C4-2B (cell line): ENCODE results near the gene DSCAML1.

Experiments
- H3K27ac ChIP-seq: fragments of 450-650 bp; 2 replicates; pipeline ENCODE4 v1.5.1; 2017
- ZFX ChIP-seq: fragments of 450-650 bp; IDR thresholded peaks from 2 replicates; pipeline ENCODE4 v1.6.1; 2017
- TF ChIP-seq, protein P1 (sequence below): fragments of 450-650 bp; conservative IDR thresholded peaks from 2 replicates; pipeline ENCODE4 v1.5.1; 2017; ENCODE audit warnings: mild to moderate bottlenecking

The DSCAML1 gene

GRCh38 chr11:117805045-117805444 lies 8.0 kb upstream of the DSCAML1 start:
- H3K27ac ChIP-seq: no peak overlapping the region
- TF ChIP-seq ZFX: no peak
- TF ChIP-seq, protein P1, sequence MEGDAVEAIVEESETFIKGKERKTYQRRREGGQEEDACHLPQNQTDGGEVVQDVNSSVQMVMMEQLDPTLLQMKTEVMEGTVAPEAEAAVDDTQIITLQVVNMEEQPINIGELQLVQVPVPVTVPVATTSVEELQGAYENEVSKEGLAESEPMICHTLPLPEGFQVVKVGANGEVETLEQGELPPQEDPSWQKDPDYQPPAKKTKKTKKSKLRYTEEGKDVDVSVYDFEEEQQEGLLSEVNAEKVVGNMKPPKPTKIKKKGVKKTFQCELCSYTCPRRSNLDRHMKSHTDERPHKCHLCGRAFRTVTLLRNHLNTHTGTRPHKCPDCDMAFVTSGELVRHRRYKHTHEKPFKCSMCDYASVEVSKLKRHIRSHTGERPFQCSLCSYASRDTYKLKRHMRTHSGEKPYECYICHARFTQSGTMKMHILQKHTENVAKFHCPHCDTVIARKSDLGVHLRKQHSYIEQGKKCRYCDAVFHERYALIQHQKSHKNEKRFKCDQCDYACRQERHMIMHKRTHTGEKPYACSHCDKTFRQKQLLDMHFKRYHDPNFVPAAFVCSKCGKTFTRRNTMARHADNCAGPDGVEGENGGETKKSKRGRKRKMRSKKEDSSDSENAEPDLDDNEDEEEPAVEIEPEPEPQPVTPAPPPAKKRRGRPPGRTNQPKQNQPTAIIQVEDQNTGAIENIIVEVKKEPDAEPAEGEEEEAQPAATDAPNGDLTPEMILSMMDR: no peak

GRCh38 chr11:117803896-117804295 lies 6.9 kb upstream of the DSCAML1 start:
- H3K27ac ChIP-seq: no peak overlapping the region

GRCh38 chr11:117799634-117800033 lies 2.6 kb upstream of the DSCAML1 start:
- H3K27ac ChIP-seq: no peak overlapping the region
- TF ChIP-seq, protein P1: no peak
- no peak for TF ChIP-seq ZFX

More at GRCh38 chr11:117803896-117804295, 6.9 kb upstream of the DSCAML1 start:
- TF ChIP-seq, protein P1: no peak
- no peak for TF ChIP-seq ZFX

- no peak for TF ChIP-seq ZFX
- TF ChIP-seq, protein P1: no peak
- H3K27ac ChIP-seq: no peak overlapping the region
Measured at GRCh38 chr11:117796456-117796871, 552 bp downstream of the DSCAML1 start.

GRCh38 chr11:117795638-117796455 lies 1.2 kb downstream of the DSCAML1 start:
- TF ChIP-seq, protein P1: no peak
- TF ChIP-seq ZFX: no peak
- no peak overlapping the region for H3K27ac ChIP-seq

GRCh38 chr11:117794772-117795629 lies 2.0 kb downstream of the DSCAML1 start:
- TF ChIP-seq ZFX: no peak
- TF ChIP-seq, protein P1: no peak

DNA sequence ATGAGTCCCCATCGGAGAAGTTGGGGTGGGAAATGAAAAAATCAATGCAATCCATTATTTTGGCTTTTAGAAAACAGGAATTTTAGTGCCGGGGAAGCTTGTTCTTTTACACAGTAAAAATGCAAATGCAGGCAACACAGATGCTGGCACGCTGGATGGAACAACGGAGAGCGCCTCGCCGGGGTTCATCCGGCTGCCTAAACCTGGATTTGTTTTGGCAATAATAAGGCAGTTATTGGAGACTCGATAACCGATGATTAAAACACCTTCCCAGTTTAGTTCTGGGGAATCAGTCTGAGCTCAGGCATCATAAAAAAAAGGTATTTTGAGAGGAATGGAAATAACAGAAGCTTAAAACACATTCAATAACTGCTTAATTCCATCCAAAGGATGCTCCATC lies 2.9 kb downstream of the DSCAML1 start:
- TF ChIP-seq, protein P1: no peak
- TF ChIP-seq ZFX: no peak
- no peak overlapping the region for H3K27ac ChIP-seq

More at GRCh38 chr11:117794772-117795629, 2.0 kb downstream of the DSCAML1 start:
- H3K27ac ChIP-seq: no peak overlapping the region
